HG02678 (cell line): ENCODE measurements around the gene IL3RA.
"Not testable (repeated sequence)": the region's sequence is repeated elsewhere in the genome, so short reads cannot be mapped to it uniquely, and the experiment has no call there.

Experiments used
- ATAC-seq: cut with Tn5 transposase; IDR thresholded peaks from one replicate; pipeline ENCODE4 v1.9.1; 2021; ENCODE audit warnings: mild to moderate bottlenecking, moderate library complexity; ENCODE audit not compliant: unreplicated experiment

The IL3RA gene

GRCh38 chrX:1327651-1328304 lies 8.8 kb upstream of the IL3RA start:
- peak; percentile 34 for ATAC-seq

DNA sequence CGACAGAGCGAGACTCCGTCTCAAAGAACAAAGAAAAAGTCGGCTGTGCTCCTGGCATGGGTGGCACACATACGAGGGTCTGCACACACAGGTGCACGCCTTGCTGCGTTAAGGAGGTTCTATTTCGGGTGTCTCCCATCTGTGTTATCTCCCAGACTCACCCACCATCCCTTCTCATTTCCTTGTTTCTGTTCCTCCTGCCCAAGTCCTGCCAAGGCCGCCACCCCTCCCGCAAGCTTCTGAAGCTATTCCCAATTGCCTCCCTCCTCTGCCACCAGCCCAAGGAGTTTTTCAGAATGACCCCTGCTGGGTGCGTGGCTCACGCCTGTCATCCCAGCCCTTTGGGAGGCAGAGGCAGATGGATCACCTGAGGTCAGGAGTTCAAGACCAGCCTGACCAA lies 6.0 kb upstream of the IL3RA start:
- no peak for ATAC-seq

DNA sequence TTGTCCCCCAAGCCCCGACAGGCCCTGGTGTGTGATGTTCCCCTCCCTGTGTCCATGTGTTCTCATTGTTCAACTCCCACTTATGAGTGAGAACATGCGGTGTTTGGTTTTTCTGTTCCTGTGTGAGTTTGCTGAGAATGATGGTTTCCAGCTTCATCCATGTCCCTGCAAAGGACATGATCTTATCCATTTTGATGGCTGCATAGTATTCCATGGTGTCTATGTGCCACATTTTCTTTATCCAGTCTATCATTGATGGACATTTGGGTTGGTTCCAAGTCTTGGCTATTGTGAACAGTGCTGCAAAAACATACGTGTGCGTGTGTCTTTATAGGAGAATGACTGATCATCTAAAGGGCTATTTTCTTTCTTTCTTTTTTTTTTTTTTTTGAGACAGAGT lies 4.2 kb upstream of the IL3RA start:
- not testable (repeated sequence) for ATAC-seq

GRCh38 chrX:1334854-1335253 lies 1.7 kb upstream of the IL3RA start:
- ATAC-seq, result no peak

DNA sequence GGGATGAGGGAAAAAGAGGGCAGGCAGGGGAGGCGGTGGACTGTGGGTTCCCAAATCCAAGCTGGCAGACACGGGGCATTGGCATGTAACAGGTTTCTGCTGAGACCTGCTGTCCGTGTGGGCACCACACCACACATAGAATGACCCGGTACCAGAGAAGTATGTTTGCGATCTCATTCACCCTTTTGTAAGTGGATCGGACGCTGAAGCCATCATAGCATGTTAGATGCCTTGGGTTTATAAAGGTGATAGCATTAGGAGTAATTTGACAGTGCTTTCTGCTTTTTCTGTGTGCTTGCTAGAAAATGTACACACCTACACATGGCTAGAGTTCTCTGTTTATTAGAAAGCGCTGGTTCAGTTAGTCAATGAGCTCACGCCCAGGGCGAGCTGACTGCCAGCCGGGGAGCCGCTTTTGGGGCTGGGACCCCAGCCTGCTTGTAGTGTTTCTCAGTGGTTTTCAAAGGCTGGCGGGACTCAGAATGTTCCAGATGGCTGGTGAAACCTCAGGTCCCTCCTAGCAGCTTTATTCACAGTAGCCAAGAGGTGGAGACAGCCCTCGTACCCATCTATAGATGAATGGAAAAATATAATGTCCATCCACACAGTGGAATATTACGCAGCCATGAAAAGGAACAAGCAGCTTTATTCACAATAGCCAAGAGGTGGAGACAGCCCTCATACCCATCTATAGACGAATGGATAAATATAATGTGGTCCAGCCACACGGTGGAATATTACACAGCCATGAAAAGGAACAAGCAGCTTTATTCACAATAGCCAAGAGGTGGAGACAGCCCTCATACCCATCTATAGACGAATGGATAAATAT lies 579 bp downstream of the IL3RA start:
- peak; percentile 35 for ATAC-seq

- no peak for ATAC-seq
These were observed 5.1 kb downstream of the IL3RA start for GRCh38 chrX:1341545-1342184.

- not testable (repeated sequence) for ATAC-seq
These were observed 13.0 kb downstream of the IL3RA start for GRCh38 chrX:1349606-1350005.

GRCh38 chrX:1351981-1352714 lies 15.6 kb downstream of the IL3RA start:
- ATAC-seq, result no peak

DNA sequence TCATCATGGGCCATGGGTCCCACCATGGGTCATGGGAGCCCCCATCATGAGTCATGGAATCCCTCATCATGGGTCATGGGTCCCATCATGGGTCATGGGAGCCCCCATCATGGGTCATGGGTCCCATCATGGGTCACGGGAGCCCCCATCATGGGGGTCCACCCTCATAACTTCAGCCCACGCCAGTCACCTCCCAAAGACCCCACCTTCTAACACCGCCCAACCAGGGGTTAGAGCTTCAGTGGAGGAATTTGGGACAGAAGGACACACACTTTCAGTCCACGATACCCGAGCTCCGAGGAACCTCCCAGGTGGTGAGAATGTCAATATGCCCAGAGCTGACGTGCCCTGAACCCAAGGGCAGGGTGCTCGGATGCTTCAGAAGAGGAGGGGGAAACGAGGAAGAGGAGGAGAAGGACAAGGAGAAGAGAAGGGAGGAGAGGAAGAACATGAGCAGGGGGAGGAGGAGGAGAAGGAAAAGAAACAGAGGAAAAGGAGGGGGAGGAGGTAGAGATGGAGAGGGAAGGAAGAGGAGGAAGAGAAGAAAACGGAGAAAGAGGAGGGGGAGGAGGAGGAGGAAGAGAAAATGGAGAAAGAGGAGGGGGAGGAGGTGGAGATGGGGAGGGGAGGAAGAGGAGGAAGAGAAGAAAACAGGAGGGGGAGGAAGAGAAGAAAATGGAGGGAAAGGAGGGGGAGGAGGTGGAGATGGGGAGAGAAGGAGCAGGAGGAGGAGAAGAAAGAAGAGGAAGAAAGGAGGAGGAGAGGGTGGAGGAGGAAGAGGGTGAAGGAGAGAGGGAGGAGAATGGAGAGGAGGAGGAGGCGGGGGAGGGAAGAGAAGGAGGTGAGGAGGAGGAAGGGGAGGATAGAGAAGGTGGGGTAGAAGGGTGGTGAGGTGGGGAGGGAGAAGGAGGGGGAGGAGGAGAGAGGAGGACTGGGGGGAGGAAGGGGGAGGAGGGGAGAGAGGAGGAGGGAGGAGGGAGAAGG lies 17.7 kb downstream of the IL3RA start:
- no peak for ATAC-seq

GRCh38 chrX:1355131-1356046 lies 18.8 kb downstream of the IL3RA start:
- ATAC-seq, result no peak

- no peak for ATAC-seq
These were observed 21.4 kb downstream of the IL3RA start for GRCh38 chrX:1357993-1358392.

DNA sequence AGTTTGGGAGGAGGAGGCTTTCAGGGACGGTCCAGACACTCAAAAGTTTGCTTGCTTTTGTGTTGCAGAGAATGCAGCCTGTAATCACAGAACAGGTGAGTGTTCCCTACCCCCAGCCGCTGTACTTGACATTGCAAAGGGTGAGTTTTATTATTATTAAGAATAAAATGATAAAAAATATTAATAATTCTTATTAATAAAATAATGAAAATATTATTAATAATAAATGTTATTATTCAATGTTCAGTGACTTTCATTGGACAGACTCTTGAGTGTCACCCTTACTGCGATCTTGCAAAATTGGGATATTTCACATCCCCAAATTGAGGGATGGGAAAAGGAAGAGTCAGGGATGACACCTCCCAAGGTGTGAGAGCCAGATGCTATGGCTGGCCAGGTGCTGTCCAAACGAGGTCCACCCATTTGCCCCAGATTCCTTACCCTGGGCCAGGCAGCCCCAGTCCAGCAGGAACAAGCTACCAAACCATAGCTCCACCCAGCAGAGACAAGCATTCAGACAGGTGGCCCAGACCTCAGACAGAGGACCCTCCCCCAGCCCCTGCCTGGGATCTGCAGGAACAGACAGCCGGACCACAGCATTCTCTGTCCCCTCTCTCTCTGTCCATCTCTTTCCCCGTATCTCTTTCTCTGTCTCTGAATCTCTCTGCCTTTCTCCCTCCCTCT lies 22.4 kb downstream of the IL3RA start:
- no peak for ATAC-seq

DNA sequence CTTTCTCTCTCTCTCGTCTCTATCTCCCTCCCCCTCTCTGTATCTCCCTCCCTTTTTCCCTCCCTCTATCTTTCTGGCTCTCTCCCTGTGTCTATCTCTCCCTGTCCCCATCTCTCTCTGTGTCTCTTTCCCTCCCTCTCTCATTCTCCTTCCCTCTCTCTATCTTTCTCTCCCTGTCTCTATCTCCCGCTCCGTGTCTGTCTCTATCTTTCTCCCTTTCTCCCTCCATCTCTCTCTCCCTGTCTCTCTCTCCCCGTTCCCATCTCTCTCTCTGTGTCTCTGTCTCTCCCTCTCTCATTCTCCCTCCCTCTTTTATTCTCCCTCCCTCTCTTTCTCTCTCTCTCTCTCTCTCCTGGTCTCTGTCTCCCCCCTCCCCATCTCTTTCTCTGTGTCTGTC lies 22.9 kb downstream of the IL3RA start:
- no peak for ATAC-seq

- ATAC-seq, result no peak
These were observed 23.6 kb downstream of the IL3RA start for GRCh38 chrX:1360171-1360570.

GRCh38 chrX:1361275-1361674 lies 24.7 kb downstream of the IL3RA start:
- no peak for ATAC-seq

DNA sequence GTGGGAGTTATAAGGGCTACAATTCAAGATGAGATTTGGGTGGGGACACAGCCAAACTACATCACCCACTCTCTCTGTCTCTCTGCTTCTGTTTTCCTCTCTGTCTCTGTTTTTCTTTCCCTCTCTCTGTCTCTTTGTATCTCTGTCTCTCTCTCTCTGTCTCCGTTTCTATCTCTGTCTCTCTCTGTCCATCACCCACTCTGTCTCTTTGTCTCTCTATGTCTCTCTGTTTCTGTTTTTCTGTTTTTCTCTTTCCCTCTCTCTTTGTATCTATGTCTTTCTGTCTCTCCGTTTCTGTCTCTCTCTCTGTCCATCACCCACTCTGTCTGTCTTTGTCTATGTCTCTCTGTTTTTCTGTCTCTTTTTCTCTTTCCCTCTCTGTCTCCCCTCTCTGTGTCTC lies 25.3 kb downstream of the IL3RA start:
- ATAC-seq, result no peak

- not testable (repeated sequence) for ATAC-seq
These were observed 29.8 kb downstream of the IL3RA start for GRCh38 chrX:1366363-1366762.

GRCh38 chrX:1368385-1368698 lies 31.8 kb downstream of the IL3RA start:
- no peak for ATAC-seq

DNA sequence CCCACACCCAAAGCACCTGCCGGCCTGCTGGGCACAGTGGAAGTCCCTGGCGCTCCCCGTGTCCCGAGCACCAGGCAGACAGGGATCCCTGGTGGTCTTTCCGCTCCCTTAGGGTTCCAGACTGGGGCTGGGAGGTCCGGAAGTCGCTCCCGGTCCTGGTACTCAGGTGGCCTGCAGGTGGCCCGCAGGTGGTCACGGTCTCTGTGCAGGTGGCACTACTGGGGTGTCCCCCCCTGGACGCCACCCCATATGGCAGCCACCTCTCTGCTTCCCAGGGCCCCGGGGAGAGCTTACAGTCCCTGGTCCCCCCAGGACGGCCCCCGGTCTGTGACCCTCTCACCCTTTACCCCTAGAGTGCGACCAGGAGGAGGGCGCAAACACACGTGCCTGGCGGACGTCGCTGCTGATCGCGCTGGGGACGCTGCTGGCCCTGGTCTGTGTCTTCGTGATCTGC lies 41.7 kb downstream of the IL3RA start:
- ATAC-seq, result no peak
